Activated CD8-positive, alpha-beta T cell treated with anti-CD3 and anti-CD28 coated beads, Interleukin-2, amount 10 ng/mL, durations not matched to agents 7 days and 5 days (primary cell): ENCODE data around the gene IFT27. TPM values are rescaled to one million over a fixed set of nuclear protein-coding genes. Genes with fewer than 3 reads are reported as not detected.
"Not testable (repeated sequence)": the region's sequence is repeated elsewhere in the genome, so short reads cannot be mapped to it uniquely, and the experiment has no call there.

Experiments
- ATAC-seq: fragments of 150-1000 bp; cut with Tn5 transposase; one replicate; pipeline ENCODE4 v1.10.0; 2021; ENCODE audit warnings: moderate library complexity
- CTCF ChIA-PET: fragments of 350-600 bp; sonication (Branson Sonifier 250); formaldehyde crosslinking; loops from one replicate; lab custom pipeline; 2021; ENCODE audit warnings: antibody characterized with exemption; lab: Charles Lee
- POLR2A ChIA-PET: fragments of 350-600 bp; sonication (Branson Sonifier 250); formaldehyde crosslinking; loops from one replicate; lab custom pipeline; 2021; ENCODE audit warnings: antibody characterized with exemption; lab: Charles Lee
- DNase-seq: peaks from one replicate; pipeline ENCODE4 v3.0.0-alpha.2; 2020
- H3K27ac Mint-ChIP-seq: one replicate; pipeline ENCODE4 v1.8.0; 2021; ENCODE audit warnings: mild to moderate bottlenecking, mixed read lengths
- H3K27me3 Mint-ChIP-seq: one replicate; pipeline ENCODE4 v1.8.0; 2021; ENCODE audit warnings: low read depth, mixed read lengths
- H3K36me3 Mint-ChIP-seq: one replicate; pipeline ENCODE4 v1.8.0; 2021; ENCODE audit warnings: low read depth, mixed read lengths
- H3K4me1 Mint-ChIP-seq: one replicate; pipeline ENCODE4 v1.8.0; 2021; ENCODE audit warnings: low read depth, mixed read lengths
- H3K4me3 Mint-ChIP-seq: one replicate; pipeline ENCODE4 v1.8.0; 2021; ENCODE audit warnings: mild to moderate bottlenecking, mixed read lengths
- H3K9me3 Mint-ChIP-seq: one replicate; pipeline ENCODE4 v1.8.0; 2022; ENCODE audit warnings: mixed read lengths; ENCODE audit not compliant: insufficient read depth
- total RNA-seq, 2 experiments: library from RNA; stranded (reverse); gene quantifications; one replicate each; pipeline ENCODE4 v1.2.3, GENCODE V29; 2021

IFT27 gene
- total RNA-seq, 2 experiments from 2014 or later = 26.5 to 27.2 TPM

- Mint-ChIP-seq H3K4me3 (no peak overlapping the region), H3K9me3 (no peaks in the 10 kb centered on the region), H3K36me3 (peaks cover 5% of the 10 kb centered on the region), H3K4me1 (no peaks in the 10 kb centered on the region), H3K27ac (no peak overlapping the region), H3K27me3 (no peaks in the 10 kb centered on the region)
- POLR2A ChIA-PET = no interaction called here
- no peak for DNase-seq
- ATAC-seq = no peak
- CTCF ChIA-PET = interaction anchor here (1.3 to 1.7 kb wide), 2 partner anchors 19 to 215 kb away, joined by 4 to 5 read pairs; no protein-coding TSS in a partner anchor
Observed at GRCh38 chr22:36762687-36763260, 13.1 kb downstream of the IFT27 start.

- Mint-ChIP-seq H3K36me3 (peaks cover 5% of the 10 kb centered on the region), H3K27me3 (no peaks in the 10 kb centered on the region), H3K9me3 (no peaks in the 10 kb centered on the region), H3K4me1 (no peaks in the 10 kb centered on the region), H3K4me3 (no peak overlapping the region), H3K27ac (no peak overlapping the region)
- DNase-seq = no peak
- CTCF ChIA-PET = interaction anchor here (1.3 to 1.7 kb wide), 2 partner anchors 21 to 216 kb away, joined by 4 to 5 read pairs; no protein-coding TSS in a partner anchor
- ATAC-seq = no peak
- POLR2A ChIA-PET = no interaction called here
Observed at GRCh38 chr22:36761553-36762240, 14.2 kb downstream of the IFT27 start.

DNA sequence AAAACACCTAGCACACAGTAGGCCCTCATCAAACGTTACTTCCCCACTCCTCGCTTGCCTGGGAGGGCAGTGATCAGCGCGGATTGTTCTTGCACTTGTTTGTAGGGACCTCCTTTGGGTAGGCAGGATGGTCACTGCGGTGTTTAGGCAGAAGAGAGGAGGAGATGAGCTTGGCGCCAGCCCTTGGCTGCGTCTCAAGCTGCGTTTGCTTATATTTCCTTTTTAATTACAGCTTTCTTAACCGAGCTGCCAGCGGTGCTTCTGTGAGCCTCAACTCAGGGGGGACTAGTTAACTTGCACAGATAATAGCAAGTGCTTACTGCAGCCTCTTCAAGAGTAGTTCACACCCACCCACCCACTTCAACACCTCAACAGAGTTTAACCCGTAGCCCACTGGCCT is 15.1 kb downstream of the IFT27 start:
- Mint-ChIP-seq H3K4me1 (no peaks in the 10 kb centered on the region), H3K9me3 (no peaks in the 10 kb centered on the region), H3K27ac (no peak overlapping the region), H3K4me3 (no peak overlapping the region), H3K36me3 (peaks cover 5% of the 10 kb centered on the region), H3K27me3 (no peaks in the 10 kb centered on the region)
- no peak for DNase-seq
- ChIA-PET CTCF (interaction anchor here (0.9 to 1.7 kb wide), 2 partner anchors 21 to 217 kb away, joined by 3 to 5 read pairs; no protein-coding TSS in a partner anchor), POLR2A (interaction anchor here (0.8 kb wide), 1 partner anchor 21 kb away, joined by 3 read pairs; no protein-coding TSS in a partner anchor)
- no peak for ATAC-seq

- ChIA-PET POLR2A (interaction anchor here (0.8 kb wide), 1 partner anchor 20 kb away, joined by 3 read pairs; no protein-coding TSS in a partner anchor), CTCF (interaction anchor here (0.7 to 5.3 kb wide), 2 partner anchors 16 to 76 kb away, joined by 3 to 64 read pairs; partner anchors contain the start of gene IFT27)
- DNase-seq (no peak), ATAC-seq (no peak)
- peaks cover 3% of the 10 kb centered on the region for H3K36me3 Mint-ChIP-seq
- no peak overlapping the region for H3K27ac Mint-ChIP-seq
- no peak overlapping the region for H3K4me3 Mint-ChIP-seq
- no peaks in the 10 kb centered on the region for H3K4me1 Mint-ChIP-seq
- no peaks in the 10 kb centered on the region for H3K9me3 Mint-ChIP-seq
- H3K27me3 Mint-ChIP-seq = peaks cover 4% of the 10 kb centered on the region
Observed at GRCh38 chr22:36759481-36760159, 16.3 kb downstream of the IFT27 start.

DNA sequence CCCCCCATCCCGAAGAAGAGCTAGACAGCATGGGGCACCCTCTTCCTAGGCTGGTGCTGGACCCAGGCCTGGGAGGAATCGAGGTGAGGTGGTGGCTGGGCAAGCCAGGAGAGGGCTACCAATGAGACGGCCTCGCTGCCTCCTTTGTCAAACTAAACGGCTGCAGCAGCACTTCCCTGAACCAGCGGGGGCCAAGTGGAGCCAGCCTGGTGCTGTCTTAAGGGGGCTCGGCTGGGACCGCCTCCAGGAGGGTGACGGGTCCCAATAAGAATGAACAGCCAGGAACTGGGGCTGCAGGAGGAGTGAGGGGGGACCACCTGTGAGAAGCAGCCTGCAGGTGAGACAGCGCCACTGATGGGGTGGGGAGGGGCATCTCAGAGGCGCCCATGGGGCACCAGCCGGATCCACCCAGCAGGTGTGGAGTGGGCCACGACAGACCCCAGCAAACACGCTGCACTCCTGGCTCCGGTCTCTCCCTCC is 17.1 kb downstream of the IFT27 start:
- Mint-ChIP-seq H3K9me3 (no peaks in the 10 kb centered on the region), H3K4me3 (no peak overlapping the region), H3K27me3 (peaks cover 4% of the 10 kb centered on the region), H3K27ac (no peak overlapping the region), H3K4me1 (no peaks in the 10 kb centered on the region), H3K36me3 (peaks cover 3% of the 10 kb centered on the region)
- ChIA-PET CTCF (interaction anchor here (0.7 to 5.3 kb wide), 11 partner anchors 8 to 293 kb away, joined by 3 to 64 read pairs (median 5); partner anchors contain the start of gene IFT27), POLR2A (no interaction called here)
- DNase-seq (no peak), ATAC-seq (no peak)

GRCh38 chr22:36757668-36758211 is 18.2 kb downstream of the IFT27 start:
- Mint-ChIP-seq H3K9me3 (no peaks in the 10 kb centered on the region), H3K36me3 (peaks cover 2% of the 10 kb centered on the region), H3K4me3 (no peak overlapping the region), H3K27ac (no peak overlapping the region), H3K4me1 (no peaks in the 10 kb centered on the region), H3K27me3 (peaks cover 4% of the 10 kb centered on the region)
- ATAC-seq (peak; percentile 88), DNase-seq (peak; percentile 85)
- ChIA-PET POLR2A (no interaction called here), CTCF (interaction anchor here (0.7 to 5.3 kb wide), 20 partner anchors 9 to 295 kb away, joined by 3 to 64 read pairs (median 4); partner anchors contain the start of gene IFT27)

DNA sequence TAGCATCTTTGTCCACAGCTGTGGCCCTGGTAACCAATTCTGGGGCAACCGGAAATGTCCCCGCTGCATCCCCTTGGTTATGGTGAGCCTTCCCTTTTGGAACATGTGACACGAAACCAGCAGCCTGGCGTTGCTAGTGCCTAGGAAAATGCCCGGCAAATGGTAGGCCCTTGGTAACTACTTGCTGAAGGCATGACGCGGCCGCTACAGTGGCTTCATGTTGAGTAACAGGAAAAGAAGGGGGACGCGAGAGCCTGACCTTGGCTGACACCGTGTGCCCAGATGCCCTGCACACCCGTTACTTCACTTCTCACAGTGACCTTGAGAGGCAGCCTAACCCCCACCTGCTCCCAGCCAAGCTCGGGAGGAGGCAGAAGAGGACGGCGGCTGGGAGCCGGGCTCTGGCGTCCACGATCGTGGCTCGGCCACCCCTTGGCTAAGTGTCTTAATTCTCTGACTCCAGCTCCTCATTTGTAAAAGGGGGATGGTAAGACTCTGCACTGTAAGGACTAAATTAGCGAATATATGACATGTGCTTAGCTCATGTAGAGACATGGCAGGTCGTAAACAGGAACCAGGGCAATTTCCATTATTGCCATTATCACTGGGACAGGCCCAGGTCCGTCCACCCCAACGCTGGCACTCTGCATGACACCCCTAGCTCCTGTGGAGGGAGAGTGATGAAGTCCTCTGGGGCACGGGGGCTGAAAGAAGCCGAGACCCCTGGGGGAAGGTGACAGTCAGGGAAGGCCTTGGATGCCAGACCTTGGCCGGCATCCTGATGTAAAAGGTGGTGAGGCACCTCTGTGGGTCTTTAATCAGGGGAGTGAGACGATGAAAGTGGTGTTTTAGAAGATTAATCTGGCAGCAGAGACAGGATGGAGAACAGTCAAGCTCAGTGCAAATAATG is 18.9 kb downstream of the IFT27 start:
- no peak for DNase-seq
- Mint-ChIP-seq H3K4me3 (no peak overlapping the region), H3K36me3 (no peaks in the 10 kb centered on the region), H3K27ac (no peak overlapping the region), H3K4me1 (no peaks in the 10 kb centered on the region), H3K27me3 (peaks cover 4% of the 10 kb centered on the region), H3K9me3 (no peaks in the 10 kb centered on the region)
- CTCF ChIA-PET = interaction anchor here (0.9 to 5.3 kb wide), 14 partner anchors 10 to 287 kb away, joined by 3 to 64 read pairs (median 5); partner anchors contain the start of gene IFT27
- POLR2A ChIA-PET = no interaction called here
- ATAC-seq = no peak

DNA sequence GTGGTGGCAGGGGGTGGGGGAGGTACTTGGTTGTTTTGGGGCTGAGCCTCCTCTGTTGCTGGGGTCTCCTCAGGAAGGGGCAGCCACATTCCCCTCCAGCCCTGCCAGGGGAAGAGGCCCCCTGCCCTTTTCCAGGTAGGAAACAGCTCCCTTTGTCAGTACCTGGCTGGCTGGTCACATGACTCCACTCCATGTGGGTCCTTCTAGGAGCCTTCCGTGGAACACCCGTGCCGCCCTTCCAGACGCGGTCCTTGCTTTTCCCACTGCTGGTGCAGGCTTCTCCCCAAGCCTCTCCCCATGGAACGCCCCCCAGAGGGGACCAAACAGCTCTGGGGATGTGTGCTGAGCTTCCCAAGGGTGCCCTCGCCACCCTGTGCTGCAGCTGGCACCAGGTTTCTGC is 19.9 kb downstream of the IFT27 start:
- POLR2A ChIA-PET = interaction anchor here (0.6 kb wide), 1 partner anchor 88 kb away, joined by 3 read pairs; no protein-coding TSS in a partner anchor
- no peaks in the 10 kb centered on the region for H3K9me3 Mint-ChIP-seq
- ATAC-seq (no peak), DNase-seq (no peak)
- CTCF ChIA-PET = interaction anchor here (0.8 to 5.3 kb wide), 6 partner anchors 19 to 221 kb away, joined by 3 to 64 read pairs (median 7); partner anchors contain the start of gene IFT27
- H3K4me3 Mint-ChIP-seq = no peak overlapping the region
- H3K27me3 Mint-ChIP-seq = peaks cover 4% of the 10 kb centered on the region
- no peaks in the 10 kb centered on the region for H3K4me1 Mint-ChIP-seq
- no peak overlapping the region for H3K27ac Mint-ChIP-seq
- no peaks in the 10 kb centered on the region for H3K36me3 Mint-ChIP-seq

- Mint-ChIP-seq H3K9me3 (no peaks in the 10 kb centered on the region), H3K36me3 (no peaks in the 10 kb centered on the region), H3K27ac (no peak overlapping the region), H3K27me3 (peaks cover 4% of the 10 kb centered on the region), H3K4me1 (no peaks in the 10 kb centered on the region), H3K4me3 (no peak overlapping the region)
- DNase-seq = no peak
- ATAC-seq = no peak
- POLR2A ChIA-PET = interaction anchor here (0.6 kb wide), 1 partner anchor 89 kb away, joined by 3 read pairs; no protein-coding TSS in a partner anchor
- CTCF ChIA-PET = interaction anchor here (0.8 to 5.3 kb wide), 5 partner anchors 20 to 222 kb away, joined by 3 to 64 read pairs (median 4); partner anchors contain the start of gene IFT27
Observed at GRCh38 chr22:36755316-36755715, 20.6 kb downstream of the IFT27 start.

- H3K9me3 Mint-ChIP-seq, H3K27ac Mint-ChIP-seq, POLR2A ChIA-PET, ATAC-seq, H3K4me3 Mint-ChIP-seq, DNase-seq, H3K27me3 Mint-ChIP-seq, H3K4me1 Mint-ChIP-seq, H3K36me3 Mint-ChIP-seq: not testable (repeated sequence)
- CTCF ChIA-PET = interaction anchor here (1.3 to 4.3 kb wide), 3 partner anchors 30 to 222 kb away, joined by 4 to 25 read pairs (median 4); no protein-coding TSS in a partner anchor
Observed at GRCh38 chr22:36754881-36755280, 21.0 kb downstream of the IFT27 start.
